ENCODE results near the gene ZGPAT. TPM values are rescaled to one million over a fixed set of nuclear protein-coding genes. Genes with fewer than 3 reads are reported as not detected.

ZGPAT gene
- total RNA-seq, 1 experiment from 2014 or later: 28.3 TPM

GRCh38 chr20:63733117-63733516 lies 25.3 kb downstream of the ZGPAT start:
- TF ChIP-seq EZH2 (IDR thresholded peaks at IDR 0.05; ENCODE audit: borderline replicate concordance, low read depth, low read length, poor library complexity, severe bottlenecking): no peak
- no peak for TF ChIP-seq CTCF (conservative IDR thresholded peaks at IDR 0.05; ENCODE audit: low read depth, low read length)
- no TSS peak for BruUV-seq (replicated peaks)
- Histone ChIP-seq H3K4me1 (ENCODE audit: insufficient read depth, low read length, poor library complexity, severe bottlenecking) (no peaks in the 10 kb centered on the region), H3K9me3 (ENCODE audit: low read depth, low read length, poor library complexity, severe bottlenecking) (no peaks in the 10 kb centered on the region), H3K27me3 (replicated peaks; ENCODE audit: insufficient read depth, low read depth, low read length, poor library complexity) (no peaks in the 10 kb centered on the region), H3K4me3 (ENCODE audit: low read depth, low read length, poor library complexity, severe bottlenecking) (no peak overlapping the region), H3K27ac (ENCODE audit: low read depth, low read length, poor library complexity, severe bottlenecking) (no peak overlapping the region), H3K36me3 (ENCODE audit: insufficient read depth, low read length, poor library complexity, severe bottlenecking) (peaks cover 8% of the 10 kb centered on the region)
- ChIA-PET POLR2A (ENCODE audit: low non-redundant PET) (no interaction called here), CTCF (no interaction called here)
- intact Hi-C loops (cut with micrococcal nuclease; ENCODE audit: unreplicated experiment): no loop called here
- no peak for DNase-seq (ENCODE audit: low spot score)

GRCh38 chr20:63733579-63734081 lies 25.8 kb downstream of the ZGPAT start:
- CTCF ChIA-PET: no interaction called here
- H3K9me3 ChIP-seq (ENCODE audit: low read depth, low read length, poor library complexity, severe bottlenecking): no peaks in the 10 kb centered on the region
- no peak for DNase-seq (ENCODE audit: low spot score)
- BruUV-seq (replicated peaks): no TSS peak
- peaks cover 8% of the 10 kb centered on the region for H3K36me3 ChIP-seq (ENCODE audit: insufficient read depth, low read length, poor library complexity, severe bottlenecking)
- no peaks in the 10 kb centered on the region for H3K27me3 ChIP-seq (replicated peaks; ENCODE audit: insufficient read depth, low read depth, low read length, poor library complexity)
- intact Hi-C loops (cut with micrococcal nuclease; ENCODE audit: unreplicated experiment): no loop called here
- POLR2A ChIA-PET (ENCODE audit: low non-redundant PET): no interaction called here
- no peak overlapping the region for H3K27ac ChIP-seq (ENCODE audit: low read depth, low read length, poor library complexity, severe bottlenecking)
- TF ChIP-seq EZH2 (IDR thresholded peaks at IDR 0.05; ENCODE audit: borderline replicate concordance, low read depth, low read length, poor library complexity, severe bottlenecking): no peak
- TF ChIP-seq CTCF (conservative IDR thresholded peaks at IDR 0.05; ENCODE audit: low read depth, low read length): no peak
- no peak overlapping the region for H3K4me3 ChIP-seq (ENCODE audit: low read depth, low read length, poor library complexity, severe bottlenecking)
- H3K4me1 ChIP-seq (ENCODE audit: insufficient read depth, low read length, poor library complexity, severe bottlenecking): no peaks in the 10 kb centered on the region

GRCh38 chr20:63734111-63734945 lies 26.5 kb downstream of the ZGPAT start:
- ChIA-PET CTCF (no interaction called here), POLR2A (ENCODE audit: low non-redundant PET) (no interaction called here)
- no TSS peak for BruUV-seq (replicated peaks)
- no peak for DNase-seq (ENCODE audit: low spot score)
- TF ChIP-seq EZH2 (IDR thresholded peaks at IDR 0.05; ENCODE audit: borderline replicate concordance, low read depth, low read length, poor library complexity, severe bottlenecking) (no peak), CTCF (conservative IDR thresholded peaks at IDR 0.05; ENCODE audit: low read depth, low read length) (no peak)
- Histone ChIP-seq H3K27ac (ENCODE audit: low read depth, low read length, poor library complexity, severe bottlenecking) (no peak overlapping the region), H3K9me3 (ENCODE audit: low read depth, low read length, poor library complexity, severe bottlenecking) (no peaks in the 10 kb centered on the region), H3K4me3 (ENCODE audit: low read depth, low read length, poor library complexity, severe bottlenecking) (no peak overlapping the region), H3K4me1 (ENCODE audit: insufficient read depth, low read length, poor library complexity, severe bottlenecking) (no peaks in the 10 kb centered on the region), H3K27me3 (replicated peaks; ENCODE audit: insufficient read depth, low read depth, low read length, poor library complexity) (no peaks in the 10 kb centered on the region), H3K36me3 (ENCODE audit: insufficient read depth, low read length, poor library complexity, severe bottlenecking) (peaks cover 8% of the 10 kb centered on the region)
- intact Hi-C loops (cut with micrococcal nuclease; ENCODE audit: unreplicated experiment): no loop called here
